HepG2 (cell line): ENCODE results near the gene RAD23A. TPM values are rescaled to one million over a fixed set of nuclear protein-coding genes. Genes with fewer than 3 reads are reported as not detected.

ENCODE experiments used
- ATAC-seq: fragments of 200-7000 bp; cut with Tn5 transposase; 3 replicates; pipeline ENCODE4 v1.9.1; 2020; ENCODE audit warnings: mild to moderate bottlenecking, moderate library complexity
- BruUV-seq: library from RNA; stranded (reverse); fragments of 400-500 nt; replicated peaks from 2 replicates; lab custom pipeline; 2021; lab: Mats Ljungman, UMichigan
- CTCF ChIA-PET: fragments of 300-600 bp; formaldehyde crosslinking; extraction: SDS; loops from one replicate; lab custom pipeline; 2021; ENCODE audit warnings: low total read pairs, inconsistent platforms, low intra/inter-chr PET ratio; lab: Yijun Ruan, JAX
- POLR2A ChIA-PET: fragments of 350-600 bp; sonication (Branson Sonifier 250); formaldehyde crosslinking; loops from one replicate; lab custom pipeline; 2020; ENCODE audit warnings: antibody characterized with exemption, inconsistent platforms; lab: Yijun Ruan, JAX
- DNase-seq: peaks from one replicate; pipeline ENCODE4 v3.0.0-alpha.2; 2015; ENCODE audit warnings: low spot score
- FAIRE-seq: peaks from 3 replicates; lab custom pipeline; 2011; peaks lifted over from hg19 to GRCh38; lab: Jason Lieb, UNC
- H2AFZ ChIP-seq: one replicate; pipeline ENCODE4 v1.6.1; 2011; ENCODE audit warnings: low read length, inconsistent platforms
- H3K27ac ChIP-seq: fragments of 300-600 bp; 3 replicates; pipeline ENCODE4 v1.8.0; 2011; ENCODE audit warnings: mixed run types, mild to moderate bottlenecking, mixed read lengths, low read length, inconsistent platforms; ENCODE audit not compliant: insufficient read depth; ENCODE audit errors: extremely low read length
- H3K27me3 ChIP-seq, 2 experiments: fragments of 200-600 bp in 1 of 2; 2 replicates in 1 of 2; 3 replicates in 1 of 2; pipeline versions ENCODE4 v1.6.0 to v1.8.0; 2011; ENCODE audit warnings: low read length in 2 of 2, mild to moderate bottlenecking in 2 of 2, moderate library complexity in 2 of 2, inconsistent platforms in 1 of 2; ENCODE audit not compliant: insufficient read depth in 2 of 2, control insufficient read depth in 1 of 2
- H3K36me3 ChIP-seq, 2 experiments: fragments of 200-600 bp in 1 of 2; replicated peaks in 1 of 2; 2 replicates in 1 of 2; 3 replicates in 1 of 2; pipeline versions ENCODE4 v1.5.1 to v1.8.0; 2011; ENCODE audit warnings: low read length in 2 of 2, inconsistent platforms in 1 of 2; ENCODE audit not compliant: insufficient read depth in 2 of 2, control insufficient read depth in 1 of 2
- H3K4me1 ChIP-seq: 2 replicates; pipeline ENCODE4 v1.5.1; 2012; ENCODE audit warnings: low read length, inconsistent platforms; ENCODE audit not compliant: insufficient read depth
- H3K4me2 ChIP-seq: 2 replicates; pipeline ENCODE4 v1.6.0; 2011; ENCODE audit warnings: low read depth, low read length, inconsistent platforms
- H3K4me3 ChIP-seq, 3 experiments: fragments of 200-600 bp in 1 of 3; sonication (generic), shearing (Covaris generic) in 1 of 3; replicated peaks in 1 of 3; 2 replicates each; pipeline ENCODE4 v1.5.1; 2011 to 2016; ENCODE audit warnings: low read length in 3 of 3, inconsistent platforms in 2 of 3, low read depth in 2 of 3, mild to moderate bottlenecking in 2 of 3, control low read depth in 1 of 3, mixed read lengths in 1 of 3; ENCODE audit not compliant: insufficient read depth in 1 of 3
- H3K79me2 ChIP-seq: one replicate; pipeline ENCODE4 v1.6.1; 2011; ENCODE audit warnings: low read length, inconsistent platforms; ENCODE audit not compliant: insufficient read depth
- H3K9ac ChIP-seq: 2 replicates; pipeline ENCODE4 v1.6.0; 2011; ENCODE audit warnings: mild to moderate bottlenecking, low read depth, low read length, inconsistent platforms; ENCODE audit not compliant: insufficient read depth
- H3K9me3 ChIP-seq: 2 replicates; pipeline ENCODE4 v1.5.1; 2012; ENCODE audit warnings: mild to moderate bottlenecking, low read length
- H4K20me1 ChIP-seq: 2 replicates; pipeline ENCODE4 v1.6.0; 2011; ENCODE audit warnings: inconsistent platforms, mild to moderate bottlenecking, low read length, moderate library complexity; ENCODE audit not compliant: insufficient read depth
- MIXL1 ChIP-seq: IDR thresholded peaks from 2 replicates; pipeline ENCODE4 v1.6.1; 2016
- RBFOX2 ChIP-seq: fragments of 200-400 bp; formaldehyde crosslinking; IDR thresholded peaks from 2 replicates; pipeline ENCODE4 v1.6.1; 2017; ENCODE audit warnings: low read depth, mild to moderate bottlenecking, low read length
- ZBTB38 ChIP-seq: sonication (generic); formaldehyde crosslinking; IDR thresholded peaks from 2 replicates; pipeline ENCODE4 v1.5.1; 2020; ENCODE audit warnings: mild to moderate bottlenecking, missing genetic modification reagents
- ZFP36 ChIP-seq: fragments of 150-350 bp; IDR thresholded peaks from 2 replicates; pipeline ENCODE4 v1.6.1; 2018; ENCODE audit warnings: borderline replicate concordance, low read length, low read depth; ENCODE audit not compliant: partially characterized antibody
- WGBS: methylation state at CpG from one replicate; pipeline ENCODE4 v1.1.6; 2017; ENCODE audit warnings: low lambda C conversion rate; 5-methylcytosine and 5-hydroxymethylcytosine counted together
- in situ Hi-C: cut with HindIII; loops from 2 replicates; pipeline ENCODE4 v1.10.0; 2017; ENCODE audit warnings: low pct_unique_long_range_greater_than_20kb; ENCODE audit not compliant: extremely low pct_ligation_motif_present
- intact Hi-C: fragments of 100-400 bp; cut with micrococcal nuclease; formaldehyde crosslinking; loops from one replicate; pipeline ENCODE4 v1.10.0; 2022; ENCODE audit not compliant: unreplicated experiment
- polyA plus RNA-seq, 8 experiments: library from polyadenylated mRNA; depleted of rRNA in 3 of 8; stranded (reverse) in 7 of 8; unstranded in 1 of 8; fragments of >200 nt; fragmentation: Illumina TruSeq in 4 of 8; extraction: Trizol in 4 of 8; gene quantifications; 2 replicates each; pipeline versions ENCODE4 v1.2.1 to v1.2.3, GENCODE V29; 2011 to 2016; ENCODE audit warnings: low read depth in 4 of 8, missing spikeins in 1 of 8, mixed read lengths in 1 of 8; ENCODE audit not compliant: insufficient read depth in 1 of 8
- total RNA-seq, 5 experiments: library from RNA; depleted of rRNA; stranded (reverse); fragments of >200 nt; fragmentation: Illumina TruSeq; extraction: Trizol; gene quantifications; 2 replicates each; pipeline ENCODE4 v1.2.3, GENCODE V29; 2016; ENCODE audit warnings: low read depth in 1 of 5

The RAD23A gene
- total and polyA plus RNA-seq, 2 of the 13 experiments (the other 11 are each of a cell fraction or from before 2014, with no cell fraction given), result 42.5 to 54.2 TPM

DNA sequence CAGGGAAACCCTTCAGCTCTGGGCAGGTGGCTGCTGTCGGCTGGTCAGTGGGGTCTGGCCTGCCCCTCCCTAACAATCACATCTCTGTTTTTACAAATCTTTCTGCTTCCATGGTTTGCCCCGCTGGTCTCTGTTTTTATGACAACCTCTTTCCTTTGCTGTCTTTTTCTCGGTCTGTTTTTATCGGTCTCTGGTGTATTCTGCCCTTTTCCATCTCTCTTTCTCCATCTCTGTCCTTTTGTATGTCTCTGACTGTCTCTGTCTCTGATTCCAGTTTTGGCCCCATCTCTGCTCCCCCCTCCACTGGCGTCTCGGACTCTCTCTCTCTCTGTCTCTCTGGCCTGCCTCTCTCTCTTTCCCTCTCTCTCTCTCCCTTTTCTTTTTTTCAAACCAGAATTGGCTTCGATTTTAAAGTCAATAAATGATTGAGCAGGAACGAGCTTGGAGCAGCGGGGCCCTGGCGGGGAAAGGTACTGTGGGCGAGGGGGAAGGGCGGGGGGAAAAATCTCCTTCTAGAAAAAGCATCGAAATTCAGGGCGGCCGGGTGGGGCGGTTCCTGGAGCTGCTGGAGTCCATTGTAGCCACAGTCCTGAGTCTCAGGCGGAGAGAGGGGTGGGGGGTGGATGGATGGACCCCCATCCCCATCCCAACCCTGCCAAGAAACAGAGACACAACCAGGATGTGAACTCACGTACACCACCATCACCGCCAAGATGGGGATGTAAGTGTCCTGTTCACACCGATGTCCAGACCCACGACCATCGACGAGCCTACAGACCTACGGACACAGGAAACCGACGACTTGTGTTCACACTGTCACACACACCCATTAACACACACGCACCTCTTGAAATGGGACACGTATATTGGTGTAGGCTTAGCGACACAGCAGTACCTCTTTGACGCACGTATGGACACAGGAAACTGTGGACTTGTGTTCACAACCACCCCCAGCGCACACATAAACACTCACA, 52.6 kb downstream of the RAD23A start:
- Histone ChIP-seq H4K20me1 (peaks cover 6% of the 10 kb centered on the region; the same call in 1 of the 2 replicates), H3K9me3 (no peaks in the 10 kb centered on the region), H3K27me3 (no peaks in the 10 kb centered on the region), H3K4me1 (peaks cover 22% of the 10 kb centered on the region), H3K9ac (no peak overlapping the region), H3K4me3 (no peak overlapping the region), H2AFZ (no peak overlapping the region), H3K36me3 (peaks cover 5 to 10% of the 10 kb centered on the region in 2 experiments; a peak in 4 of 5 replicates), H3K27ac (no peak overlapping the region)
- POLR2A ChIA-PET, result interaction anchor here (0.7 to 2.1 kb wide), 2 partner anchors 25 to 57 kb away, joined by 3 to 8 read pairs; no protein-coding TSS in a partner anchor
- intact Hi-C loops, result no loop called here
- TSS peak; percentile 43 for BruUV-seq
- CTCF ChIA-PET, result no interaction called here
- no peak for ATAC-seq
- DNase-seq, result no peak
- WGBS, result 96% methylated on average over 23 of the region's 32 CpGs
- no peak for TF ChIP-seq MIXL1 (CRISPR knock-in tag)
- TF ChIP-seq ZBTB38 (CRISPR knock-in tag), result 0 out of 2 replicates have a peak, but pooled peaks have one; percentile 22
- TF ChIP-seq, all 625 proteins: peak for 1
- peaks cover 37% of the 10 kb centered on the region for H3K79me2 ChIP-seq
- H3K4me2 ChIP-seq, result no peak overlapping the region
- no peak for FAIRE-seq
- in situ Hi-C loops, result no loop called here

DNA sequence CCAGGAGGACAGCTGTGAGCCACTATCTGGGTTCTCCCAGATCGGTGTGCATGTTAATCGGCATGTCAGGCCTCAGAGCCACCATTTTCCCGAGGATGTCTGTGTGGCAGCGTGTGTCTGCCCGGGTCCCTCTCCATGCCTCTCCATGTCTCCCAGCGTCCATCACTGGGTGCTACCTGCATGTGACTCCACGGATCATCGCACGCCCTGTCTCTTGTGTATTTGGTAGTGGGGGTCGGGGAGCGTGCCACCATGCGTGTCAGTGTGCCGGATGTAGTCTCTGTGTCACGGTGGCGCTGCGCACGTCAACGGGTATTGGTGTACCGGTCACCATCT, 55.5 kb downstream of the RAD23A start:
- DNase-seq (no peak), ATAC-seq (no peak)
- 99% methylated on average over 18 of the region's 19 CpGs for WGBS
- ChIA-PET POLR2A (interaction anchor here (0.6 to 1.8 kb wide), 3 partner anchors 12 to 60 kb away, joined by 3 to 8 read pairs (median 5); no protein-coding TSS in a partner anchor), CTCF (no interaction called here)
- Histone ChIP-seq H3K9me3 (no peaks in the 10 kb centered on the region), H3K36me3 (peaks cover 6 to 10% of the 10 kb centered on the region in 2 experiments; a peak in 4 of 5 replicates), H3K27ac (no peak overlapping the region), H4K20me1 (peaks cover 6% of the 10 kb centered on the region; the same call in 1 of the 2 replicates), H3K27me3 (no peaks in the 10 kb centered on the region), H3K79me2 (peaks cover 55% of the 10 kb centered on the region), H3K9ac (no peak overlapping the region)
- in situ Hi-C loops (no loop called here), intact Hi-C loops (no loop called here)
- no TSS peak for BruUV-seq
- TF ChIP-seq ZFP36, result no peak
- TF ChIP-seq RBFOX2, result 0 out of 2 replicates have a peak, but pooled peaks have one; percentile 5
- TF ChIP-seq, all 625 proteins: peak for 1
- no peak overlapping the region for H3K4me2 ChIP-seq
- no peak for FAIRE-seq
- no peak overlapping the region for H2AFZ ChIP-seq
- peaks cover 27% of the 10 kb centered on the region for H3K4me1 ChIP-seq
- H3K4me3 ChIP-seq, result no peak overlapping the region
